Measurements from ENCODE around the gene FSD2. TPM values are rescaled to one million over a fixed set of nuclear protein-coding genes. Genes with fewer than 3 reads are reported as not detected.

FSD2 gene
- total and polyA plus RNA-seq, 2 of the 8 experiments (the other 6 are each of a cell fraction or from before 2014, with no cell fraction given): 0.02 TPM; not detected in 1

- Histone ChIP-seq H3K23ac (ENCODE audit: insufficient read length) (no peak overlapping the region), H2AFZ (ENCODE audit: low read length) (peak overlapping the region; percentile 98), H2BK15ac (ENCODE audit: low read length) (no peak overlapping the region), H3K14ac (ENCODE audit: insufficient read length) (no peak overlapping the region), H2BK12ac (ENCODE audit: low read depth, low read length) (peak overlapping the region; percentile 75; the same call in 1 of the 2 replicates), H3K4me3 (ENCODE audit: extremely low read depth in 1 of 4, insufficient read depth in 2 of 4, low read depth in 3 of 4, low read length in 4 of 4) (no peak overlapping the region), H3K79me2 (ENCODE audit: control insufficient read depth in 1 of 2, insufficient read depth in 2 of 2, low read length in 2 of 2) (no peaks in the 10 kb centered on the region), H2AK5ac (ENCODE audit: low read depth, low read length) (peak overlapping the region; percentile 46; the same call in 1 of the 2 replicates), H4K5ac (ENCODE audit: insufficient read length, low read depth, low read length) (no peak overlapping the region), H4K91ac (replicated peaks; ENCODE audit: insufficient read length, low read length) (peak overlapping the region; percentile 47), H3K27ac (ENCODE audit: low read depth, low read length) (no peak overlapping the region), H3K9me3 (ENCODE audit: insufficient read depth in 2 of 2, low read depth in 1 of 2, low read length in 1 of 2) (no peaks in the 10 kb centered on the region), H2BK120ac (replicated peaks; ENCODE audit: low read depth, low read length) (no peak overlapping the region), H3K36me3 (ENCODE audit: control insufficient read depth in 2 of 4, insufficient read depth in 4 of 4, low read length in 3 of 4) (no peaks in the 10 kb centered on the region), H2BK5ac (ENCODE audit: low read depth, low read length) (0 out of 2 replicates have a peak overlapping the region, but pooled peaks have one; percentile 24), H3K18ac (ENCODE audit: extremely low read depth, low read length) (no peak overlapping the region), H2BK20ac (ENCODE audit: low read length) (no peak overlapping the region), H3K4me2 (ENCODE audit: insufficient read depth in 1 of 2, low read depth in 2 of 2, low read length in 2 of 2) (peak overlapping the region in 1 of 2 experiments; percentile 88; a peak in 2 of 4 replicates), H4K20me1 (replicated peaks in 1 of 2; ENCODE audit: control insufficient read depth in 1 of 2, insufficient read depth in 2 of 2, low read length in 2 of 2) (no peaks in the 10 kb centered on the region), H3K4me1 (replicated peaks in 1 of 4; ENCODE audit: control insufficient read depth in 3 of 4, insufficient read depth in 4 of 4, low read length in 3 of 4) (peaks cover 0 to 6% (median 0%) of the 10 kb centered on the region in 4 experiments; a peak in 2 of 7 replicates), H3K56ac (replicated peaks; ENCODE audit: insufficient read length, low read depth, low read length) (no peak overlapping the region), H4K8ac (ENCODE audit: extremely low read depth, insufficient read depth, low read length) (no peak overlapping the region), H3K4ac (replicated peaks; ENCODE audit: insufficient read length, low read depth, low read length) (no peak overlapping the region), H3K79me1 (ENCODE audit: low read depth, low read length) (no peaks in the 10 kb centered on the region), H3K9ac (replicated peaks in 1 of 4; ENCODE audit: extremely low read depth in 1 of 4, low read depth in 3 of 4, low read length in 3 of 4) (no peak overlapping the region), H3K23me2 (ENCODE audit: low read depth, low read length) (peaks cover 5% of the 10 kb centered on the region; the same call in 1 of the 2 replicates), H3K27me3 (replicated peaks in 1 of 4; ENCODE audit: control insufficient read depth in 3 of 4, extremely low read depth in 1 of 4, insufficient read depth in 3 of 4, low read length in 3 of 4) (no peaks in the 10 kb centered on the region)
- 85% methylated on average over 9 of the region's 9 CpGs; no CpG with 5 or more reads in 1 of the 2 experiments for WGBS, 2 experiments (ENCODE audit: extremely low coverage in 1 of 2, insufficient coverage in 1 of 2, insufficient read length in 1 of 2, insufficient replicate concordance in 2 of 2, low coverage in 1 of 2, low lambda C conversion rate in 2 of 2, missing lambda C conversion rate in 1 of 2)
- FAIRE-seq (no peak), DNase-seq (ENCODE audit: low read depth in 1 of 2, low spot score in 2 of 2) (peak in 1 of 2 experiments; percentile 49)
- ChIA-PET CTCF (ENCODE audit: partially characterized antibody) (interaction anchor here (0.7 kb wide), 1 partner anchor 36 kb away, joined by 3 read pairs; no protein-coding TSS in a partner anchor), POLR2A (ENCODE audit: partially characterized antibody) (interaction anchor here (1.6 to 1.9 kb wide), 2 partner anchors 203 to 268 kb away, joined by 3 to 7 read pairs; partner anchors contain the start of genes C15orf40 and RPS17)
- TF ChIP-seq GABPA (IDR thresholded peaks at IDR 0.05; ENCODE audit: borderline replicate concordance, insufficient read depth, low read length) (no peak), CTBP2 (IDR thresholded peaks at IDR 0.05; ENCODE audit: borderline replicate concordance, insufficient read depth, insufficient read length, low read length) (no peak), JUN (IDR thresholded peaks at IDR 0.05; ENCODE audit: low read depth, low read length) (no peak), HDAC2 (IDR thresholded peaks at IDR 0.05; ENCODE audit: borderline replicate concordance in 1 of 2, low read depth in 2 of 2, low read length in 2 of 2) (no peak), RXRA (IDR thresholded peaks at IDR 0.05; ENCODE audit: insufficient read depth, low read depth, low read length) (no peak), NRF1 (IDR thresholded peaks at IDR 0.05; ENCODE audit: low read depth, low read length) (no peak), CHD2 (IDR thresholded peaks at IDR 0.05; ENCODE audit: low read length) (no peak), SRF (IDR thresholded peaks at IDR 0.05; ENCODE audit: low read depth, low read length) (no peak), ZNF274 (IDR thresholded peaks at IDR 0.05; ENCODE audit: borderline replicate concordance, extremely low read depth, low read length) (no peak), GTF2F1 (IDR thresholded peaks at IDR 0.05; ENCODE audit: borderline replicate concordance, low read depth, low read length) (no peak), EGR1 (IDR thresholded peaks at IDR 0.05; ENCODE audit: borderline replicate concordance, low read depth, low read length) (no peak)
These were observed 2.8 kb upstream of the FSD2 start for GRCh38 chr15:82808634-82809041.
